K562 (cell line): ENCODE results near the gene SPAG9. TPM values are rescaled to one million over a fixed set of nuclear protein-coding genes. Genes with fewer than 3 reads are reported as not detected.

ENCODE experiments used
- BDP1 ChIP-seq: IDR thresholded peaks from 3 replicates; pipeline ENCODE4 v1.6.1; 2011; ENCODE audit not compliant: insufficient read length, insufficient read depth
- CBFA2T3 ChIP-seq: fragments of 450-650 bp; IDR thresholded peaks from 2 replicates; pipeline ENCODE4 v1.6.1; 2017
- CBFB ChIP-seq: sonication (generic); formaldehyde crosslinking; IDR thresholded peaks from 2 replicates; pipeline ENCODE4 v1.4.0; 2020; ENCODE audit warnings: mild to moderate bottlenecking, missing genetic modification reagents
- CBX5 ChIP-seq: IDR thresholded peaks from 2 replicates; pipeline ENCODE4 v1.6.1; 2014; ENCODE audit warnings: low read depth, borderline replicate concordance
- CREB1 ChIP-seq, 2 experiments: sonication (generic) in 1 of 2; formaldehyde crosslinking in 1 of 2; IDR thresholded peaks; 2 replicates each; pipeline versions ENCODE4 v1.6.1 to v1.8.0; 2012 to 2022; ENCODE audit warnings: inconsistent platforms in 1 of 2, mild to moderate bottlenecking in 1 of 2, missing genetic modification reagents in 1 of 2, moderate library complexity in 1 of 2
- EZH2 ChIP-seq: IDR thresholded peaks from 2 replicates; pipeline ENCODE4 v1.6.1; 2012; ENCODE audit warnings: low read depth, mild to moderate bottlenecking, inconsistent platforms, low read length, borderline replicate concordance
- FOXM1 ChIP-seq, 2 experiments: fragments of 450-650 bp in 1 of 2; sonication (generic) in 1 of 2; formaldehyde crosslinking in 1 of 2; IDR thresholded peaks; 2 replicates each; pipeline versions ENCODE4 v1.6.1 to v1.9.0; 2017 to 2022; ENCODE audit warnings: low read depth in 2 of 2, mild to moderate bottlenecking in 2 of 2, missing genetic modification reagents in 1 of 2, moderate library complexity in 1 of 2
- NFATC3 ChIP-seq: fragments of 450-650 bp; IDR thresholded peaks from 2 replicates; pipeline ENCODE4 v1.6.1; 2017; ENCODE audit warnings: mild to moderate bottlenecking
- PCBP2 ChIP-seq: fragments of 200-400 bp; formaldehyde crosslinking; IDR thresholded peaks from 2 replicates; pipeline ENCODE4 v1.6.1; 2018; ENCODE audit warnings: low read length, low read depth, mild to moderate bottlenecking, moderate library complexity; ENCODE audit not compliant: poor library complexity, severe bottlenecking
- RAD51 ChIP-seq: fragments of 450-650 bp; IDR thresholded peaks from 2 replicates; pipeline ENCODE4 v1.7.1; 2016; ENCODE audit warnings: low read depth, mild to moderate bottlenecking, borderline replicate concordance
- SETDB1 ChIP-seq: IDR thresholded peaks from one replicate; pipeline ENCODE4 v1.6.1; 2012; ENCODE audit warnings: low read length, control low read depth, inconsistent platforms
- SRSF7 ChIP-seq: fragments of 200-400 bp; formaldehyde crosslinking; optimal IDR thresholded peaks from 2 replicates; pipeline ENCODE3; 2017; ENCODE audit warnings: mild to moderate bottlenecking, low read depth, low read length
- TRIM28 ChIP-seq: fragments of 450-650 bp; IDR thresholded peaks from 2 replicates; pipeline ENCODE4 v1.6.1; 2017
- ZNF146 ChIP-seq: IDR thresholded peaks from one replicate; pipeline ENCODE4 v1.6.1; 2018; ENCODE audit warnings: missing compliant biosample characterization; ENCODE audit not compliant: unreplicated experiment
- polyA plus RNA-seq, 8 experiments: library from polyadenylated mRNA; depleted of rRNA in 4 of 8; stranded (reverse) in 5 of 8; unstranded in 3 of 8; fragments of >200 nt; fragmentation: Nextera tagmentation in 2 of 8; fragmentation: Illumina TruSeq in 1 of 8; extraction: Ambion mirVana in 2 of 8; extraction: Trizol in 1 of 8; gene quantifications; 2 replicates each; pipeline versions ENCODE4 v1.2.1 to v1.2.3, GENCODE V29; 2011 to 2014; ENCODE audit warnings: inconsistent platforms in 1 of 8, missing spikeins in 1 of 8
- total RNA-seq, 7 experiments: library from RNA; depleted of rRNA in 6 of 7; stranded (reverse); fragments of >200 nt in 6 of 7; fragmentation: Illumina TruSeq in 2 of 7; extraction: Trizol in 2 of 7; gene quantifications; 2 replicates each; pipeline versions ENCODE4 v1.2.1 to v1.2.3, GENCODE V29; 2011 to 2021; ENCODE audit warnings: low replicate concordance in 1 of 7
- TF ChIP-seq, protein P1 (sequence below): sonication (generic); formaldehyde crosslinking; IDR thresholded peaks from 2 replicates; pipeline ENCODE4 v1.8.1; 2023; ENCODE audit warnings: missing genetic modification reagents, mild to moderate bottlenecking, borderline replicate concordance
- TF ChIP-seq, protein P2 (sequence below), 2 experiments: IDR thresholded peaks; 2 replicates each; pipeline ENCODE4 v1.6.1; 2012; ENCODE audit warnings: improper control_type of control experiment in 2 of 2, low read depth in 2 of 2, low read length in 2 of 2, borderline replicate concordance in 1 of 2
- TF ChIP-seq, protein P3 (sequence below): sonication (generic); IDR thresholded peaks from 2 replicates; pipeline ENCODE4 v1.6.1; 2016
- TF ChIP-seq, protein P4 (sequence below): sonication (generic); formaldehyde crosslinking; IDR thresholded peaks from 2 replicates; pipeline ENCODE4 v1.8.0; 2022; ENCODE audit warnings: mild to moderate bottlenecking, low read depth, missing genetic modification reagents

SPAG9 gene
- total and polyA plus RNA-seq, 9 of the 15 experiments (the other 6 are each of a cell fraction or from before 2014, with no cell fraction given), result 12.2 to 99.2 (median 58.2) TPM

DNA sequence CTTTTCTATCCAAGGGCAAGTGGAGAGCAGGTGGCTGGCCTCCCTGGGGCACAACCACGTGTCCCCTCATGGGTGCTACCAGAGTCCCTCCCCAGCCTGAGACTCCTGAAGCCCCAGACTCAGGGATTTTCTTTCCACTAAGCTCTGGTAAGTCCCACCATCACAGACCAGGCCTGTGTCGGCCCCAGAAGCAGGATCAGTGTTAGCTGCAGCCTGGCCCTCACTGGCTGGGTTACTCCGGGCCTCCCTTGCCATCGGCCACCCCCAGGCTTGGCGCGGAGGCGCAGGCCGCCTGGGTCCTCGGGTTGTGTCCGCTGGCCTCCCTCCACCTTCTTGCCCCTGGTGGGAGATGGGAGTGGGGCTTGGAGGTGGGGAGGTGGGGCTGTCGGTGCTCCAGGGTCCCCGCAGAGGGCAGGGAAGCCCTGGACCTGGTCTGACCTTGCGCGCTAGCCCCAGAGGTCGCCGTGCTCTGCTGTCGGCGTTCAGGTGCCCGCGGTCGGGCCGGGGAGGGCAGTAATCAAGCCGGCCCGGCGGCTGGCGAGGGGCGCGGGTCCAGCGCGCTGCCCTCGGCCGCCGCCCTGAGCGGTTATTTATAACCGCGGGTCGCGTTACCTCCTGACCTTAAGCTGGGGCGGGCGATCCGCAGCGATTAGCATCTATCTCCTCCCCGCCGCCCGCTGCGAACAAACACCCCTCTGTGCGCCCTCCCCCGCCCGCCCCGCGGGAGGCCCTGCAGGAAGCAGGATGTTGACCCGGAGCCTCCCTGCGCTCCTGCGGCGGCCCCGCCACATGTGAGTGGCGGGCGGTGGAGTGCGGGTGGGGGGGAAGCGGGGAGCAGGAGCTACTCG lies 176.4 kb downstream of the SPAG9 start (continued):
- TF ChIP-seq, protein P1, sequence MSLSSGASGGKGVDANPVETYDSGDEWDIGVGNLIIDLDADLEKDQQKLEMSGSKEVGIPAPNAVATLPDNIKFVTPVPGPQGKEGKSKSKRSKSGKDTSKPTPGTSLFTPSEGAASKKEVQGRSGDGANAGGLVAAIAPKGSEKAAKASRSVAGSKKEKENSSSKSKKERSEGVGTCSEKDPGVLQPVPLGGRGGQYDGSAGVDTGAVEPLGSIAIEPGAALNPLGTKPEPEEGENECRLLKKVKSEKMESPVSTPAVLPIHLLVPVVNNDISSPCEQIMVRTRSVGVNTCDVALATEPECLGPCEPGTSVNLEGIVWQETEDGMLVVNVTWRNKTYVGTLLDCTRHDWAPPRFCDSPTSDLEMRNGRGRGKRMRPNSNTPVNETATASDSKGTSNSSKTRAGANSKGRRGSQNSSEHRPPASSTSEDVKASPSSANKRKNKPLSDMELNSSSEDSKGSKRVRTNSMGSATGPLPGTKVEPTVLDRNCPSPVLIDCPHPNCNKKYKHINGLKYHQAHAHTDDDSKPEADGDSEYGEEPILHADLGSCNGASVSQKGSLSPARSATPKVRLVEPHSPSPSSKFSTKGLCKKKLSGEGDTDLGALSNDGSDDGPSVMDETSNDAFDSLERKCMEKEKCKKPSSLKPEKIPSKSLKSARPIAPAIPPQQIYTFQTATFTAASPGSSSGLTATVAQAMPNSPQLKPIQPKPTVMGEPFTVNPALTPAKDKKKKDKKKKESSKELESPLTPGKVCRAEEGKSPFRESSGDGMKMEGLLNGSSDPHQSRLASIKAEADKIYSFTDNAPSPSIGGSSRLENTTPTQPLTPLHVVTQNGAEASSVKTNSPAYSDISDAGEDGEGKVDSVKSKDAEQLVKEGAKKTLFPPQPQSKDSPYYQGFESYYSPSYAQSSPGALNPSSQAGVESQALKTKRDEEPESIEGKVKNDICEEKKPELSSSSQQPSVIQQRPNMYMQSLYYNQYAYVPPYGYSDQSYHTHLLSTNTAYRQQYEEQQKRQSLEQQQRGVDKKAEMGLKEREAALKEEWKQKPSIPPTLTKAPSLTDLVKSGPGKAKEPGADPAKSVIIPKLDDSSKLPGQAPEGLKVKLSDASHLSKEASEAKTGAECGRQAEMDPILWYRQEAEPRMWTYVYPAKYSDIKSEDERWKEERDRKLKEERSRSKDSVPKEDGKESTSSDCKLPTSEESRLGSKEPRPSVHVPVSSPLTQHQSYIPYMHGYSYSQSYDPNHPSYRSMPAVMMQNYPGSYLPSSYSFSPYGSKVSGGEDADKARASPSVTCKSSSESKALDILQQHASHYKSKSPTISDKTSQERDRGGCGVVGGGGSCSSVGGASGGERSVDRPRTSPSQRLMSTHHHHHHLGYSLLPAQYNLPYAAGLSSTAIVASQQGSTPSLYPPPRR (CRISPR knock-in tag), result no peak
- TF ChIP-seq EZH2 (no peak), CBFA2T3 (peak; percentile 63), TRIM28 (no peak), SRSF7 (no peak), BDP1 (no peak), PCBP2 (no peak), CREB1 (IDR thresholded peaks at IDR 0.05) (peak; percentile 46; the same call in 1 of the 2 replicates), CREB1 (CRISPR knock-in tag; IDR thresholded peaks at IDR 0.05) (no peak), RAD51 (no peak), FOXM1 (IDR thresholded peaks at IDR 0.05; ENCODE audit: low read depth) (no peak), FOXM1 (CRISPR knock-in tag; IDR thresholded peaks at IDR 0.05; ENCODE audit: low read depth) (no peak), NFATC3 (no peak), ZNF146 (CRISPR knock-in tag) (no peak), CBFB (CRISPR knock-in tag) (no peak), CBX5 (no peak), SETDB1 (no peak)
- TF ChIP-seq, protein P2, sequence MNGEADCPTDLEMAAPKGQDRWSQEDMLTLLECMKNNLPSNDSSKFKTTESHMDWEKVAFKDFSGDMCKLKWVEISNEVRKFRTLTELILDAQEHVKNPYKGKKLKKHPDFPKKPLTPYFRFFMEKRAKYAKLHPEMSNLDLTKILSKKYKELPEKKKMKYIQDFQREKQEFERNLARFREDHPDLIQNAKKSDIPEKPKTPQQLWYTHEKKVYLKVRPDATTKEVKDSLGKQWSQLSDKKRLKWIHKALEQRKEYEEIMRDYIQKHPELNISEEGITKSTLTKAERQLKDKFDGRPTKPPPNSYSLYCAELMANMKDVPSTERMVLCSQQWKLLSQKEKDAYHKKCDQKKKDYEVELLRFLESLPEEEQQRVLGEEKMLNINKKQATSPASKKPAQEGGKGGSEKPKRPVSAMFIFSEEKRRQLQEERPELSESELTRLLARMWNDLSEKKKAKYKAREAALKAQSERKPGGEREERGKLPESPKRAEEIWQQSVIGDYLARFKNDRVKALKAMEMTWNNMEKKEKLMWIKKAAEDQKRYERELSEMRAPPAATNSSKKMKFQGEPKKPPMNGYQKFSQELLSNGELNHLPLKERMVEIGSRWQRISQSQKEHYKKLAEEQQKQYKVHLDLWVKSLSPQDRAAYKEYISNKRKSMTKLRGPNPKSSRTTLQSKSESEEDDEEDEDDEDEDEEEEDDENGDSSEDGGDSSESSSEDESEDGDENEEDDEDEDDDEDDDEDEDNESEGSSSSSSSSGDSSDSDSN (IDR thresholded peaks at IDR 0.05; ENCODE audit: borderline replicate concordance in 1 of 2, low read depth in 2 of 2, low read length in 2 of 2), result 0 out of 4 replicates have a peak, but pooled peaks of 1 of the 2 experiments have one; percentile 47
- TF ChIP-seq, protein P3, sequence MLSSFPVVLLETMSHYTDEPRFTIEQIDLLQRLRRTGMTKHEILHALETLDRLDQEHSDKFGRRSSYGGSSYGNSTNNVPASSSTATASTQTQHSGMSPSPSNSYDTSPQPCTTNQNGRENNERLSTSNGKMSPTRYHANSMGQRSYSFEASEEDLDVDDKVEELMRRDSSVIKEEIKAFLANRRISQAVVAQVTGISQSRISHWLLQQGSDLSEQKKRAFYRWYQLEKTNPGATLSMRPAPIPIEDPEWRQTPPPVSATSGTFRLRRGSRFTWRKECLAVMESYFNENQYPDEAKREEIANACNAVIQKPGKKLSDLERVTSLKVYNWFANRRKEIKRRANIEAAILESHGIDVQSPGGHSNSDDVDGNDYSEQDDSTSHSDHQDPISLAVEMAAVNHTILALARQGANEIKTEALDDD, result no peak
- TF ChIP-seq, protein P4, sequence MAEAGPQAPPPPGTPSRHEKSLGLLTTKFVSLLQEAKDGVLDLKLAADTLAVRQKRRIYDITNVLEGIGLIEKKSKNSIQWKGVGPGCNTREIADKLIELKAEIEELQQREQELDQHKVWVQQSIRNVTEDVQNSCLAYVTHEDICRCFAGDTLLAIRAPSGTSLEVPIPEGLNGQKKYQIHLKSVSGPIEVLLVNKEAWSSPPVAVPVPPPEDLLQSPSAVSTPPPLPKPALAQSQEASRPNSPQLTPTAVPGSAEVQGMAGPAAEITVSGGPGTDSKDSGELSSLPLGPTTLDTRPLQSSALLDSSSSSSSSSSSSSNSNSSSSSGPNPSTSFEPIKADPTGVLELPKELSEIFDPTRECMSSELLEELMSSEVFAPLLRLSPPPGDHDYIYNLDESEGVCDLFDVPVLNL (CRISPR knock-in tag), result no peak
